Measurements from ENCODE around the gene LCT. TPM values are rescaled to one million over a fixed set of nuclear protein-coding genes. Genes with fewer than 3 reads are reported as not detected.

LCT gene
- total and polyA plus RNA-seq, 8 donors: 0.07 to 0.24 (median 0.15) TPM

DNA sequence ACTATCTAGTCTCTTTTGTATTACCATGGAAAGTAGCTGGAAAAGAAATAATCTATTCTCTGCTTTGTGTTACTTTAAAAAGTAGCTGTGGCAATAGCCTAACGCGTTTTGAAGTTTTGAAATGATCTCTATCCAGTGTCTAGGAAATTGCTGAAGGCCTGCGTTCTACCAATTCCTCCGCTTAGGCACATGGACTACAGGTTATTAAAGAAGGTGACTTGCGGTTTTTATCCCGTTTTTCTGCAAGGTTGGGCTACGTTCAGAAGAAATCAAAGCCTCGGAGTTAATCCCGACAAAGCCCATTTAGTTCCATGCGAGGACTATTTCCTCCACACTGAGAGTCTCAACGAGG is 96.0 kb downstream of the LCT start:
- Histone ChIP-seq H3K4me3 (peak overlapping the region in 1 of 2 donors; percentile 78), H3K36me3 (no peaks in the 10 kb centered on the region), H3K9me3 (no peaks in the 10 kb centered on the region), H3K4me1 (peaks cover 12 to 32% of the 10 kb centered on the region in 2 donors), H3K27me3 (no peaks in the 10 kb centered on the region), H3K27ac (peak overlapping the region; percentile 97 to 100)
- no peak for ATAC-seq
- TF ChIP-seq, protein P1, sequence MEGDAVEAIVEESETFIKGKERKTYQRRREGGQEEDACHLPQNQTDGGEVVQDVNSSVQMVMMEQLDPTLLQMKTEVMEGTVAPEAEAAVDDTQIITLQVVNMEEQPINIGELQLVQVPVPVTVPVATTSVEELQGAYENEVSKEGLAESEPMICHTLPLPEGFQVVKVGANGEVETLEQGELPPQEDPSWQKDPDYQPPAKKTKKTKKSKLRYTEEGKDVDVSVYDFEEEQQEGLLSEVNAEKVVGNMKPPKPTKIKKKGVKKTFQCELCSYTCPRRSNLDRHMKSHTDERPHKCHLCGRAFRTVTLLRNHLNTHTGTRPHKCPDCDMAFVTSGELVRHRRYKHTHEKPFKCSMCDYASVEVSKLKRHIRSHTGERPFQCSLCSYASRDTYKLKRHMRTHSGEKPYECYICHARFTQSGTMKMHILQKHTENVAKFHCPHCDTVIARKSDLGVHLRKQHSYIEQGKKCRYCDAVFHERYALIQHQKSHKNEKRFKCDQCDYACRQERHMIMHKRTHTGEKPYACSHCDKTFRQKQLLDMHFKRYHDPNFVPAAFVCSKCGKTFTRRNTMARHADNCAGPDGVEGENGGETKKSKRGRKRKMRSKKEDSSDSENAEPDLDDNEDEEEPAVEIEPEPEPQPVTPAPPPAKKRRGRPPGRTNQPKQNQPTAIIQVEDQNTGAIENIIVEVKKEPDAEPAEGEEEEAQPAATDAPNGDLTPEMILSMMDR (IDR thresholded peaks at IDR 0.05): no peak
- intact Hi-C loops (cut with DNase I): no loop called here
- DNase-seq: no peak

DNA sequence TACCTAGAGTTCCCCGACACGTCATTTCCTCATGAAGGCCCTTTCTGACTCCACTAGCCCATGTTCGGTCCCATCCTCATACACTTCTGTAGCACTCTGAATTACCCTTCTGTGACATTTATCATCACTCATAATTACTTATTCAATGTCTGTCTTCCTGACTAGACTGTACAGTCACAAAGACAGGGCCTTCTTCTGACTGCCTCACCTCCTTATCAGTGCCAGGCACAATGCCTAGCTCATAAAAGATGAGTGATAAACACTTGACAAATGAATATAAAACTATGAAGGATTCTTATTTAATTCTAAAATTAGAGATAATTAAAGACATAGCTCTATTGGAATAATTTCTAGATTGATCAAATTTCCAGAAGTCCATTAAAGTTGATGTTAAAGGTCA is 96.8 kb downstream of the LCT start:
- TF ChIP-seq, protein P1 (IDR thresholded peaks at IDR 0.05): no peak

More for the DNA sequence above, 96.8 kb downstream of the LCT start:
- H3K27me3 ChIP-seq: no peaks in the 10 kb centered on the region
- H3K4me3 ChIP-seq: no peak overlapping the region
- no peaks in the 10 kb centered on the region for H3K36me3 ChIP-seq
- peaks cover 12 to 24% of the 10 kb centered on the region in 2 donors for H3K4me1 ChIP-seq
- ATAC-seq (no peak), DNase-seq (no peak)
- H3K27ac ChIP-seq: no peak overlapping the region
- H3K9me3 ChIP-seq: no peaks in the 10 kb centered on the region
- intact Hi-C loops (cut with DNase I): no loop called here

Other genes with a start within 250 kb of the LCT start
- gene UBXN4, start 95.3 kb downstream of the LCT start, total RNA-seq: 100 to 1,000 TPM in 1 of 2 donors, 10 to 100 TPM in 1; 88.8 to 114 TPM
- 100 to 1,000 TPM; 129 to 153 (median 143) TPM for gene UBXN4, start 95.3 kb downstream of the LCT start, polyA plus RNA-seq (ENCODE audit: insufficient read length in 6 of 6)
- gene MCM6, start 39.3 kb upstream of the LCT start, total RNA-seq: 10 to 100 TPM; 21.1 to 32.9 TPM
- 10 to 100 TPM; 45.9 to 60.8 (median 53.4) TPM for gene MCM6, start 39.3 kb upstream of the LCT start, polyA plus RNA-seq (ENCODE audit: insufficient read length in 6 of 6)
- 10 to 100 TPM; 46.9 to 56.0 TPM for gene DARS1, start 148.4 kb upstream of the LCT start, total RNA-seq
- gene DARS1, start 148.4 kb upstream of the LCT start, polyA plus RNA-seq (ENCODE audit: insufficient read length in 6 of 6): 100 to 1,000 TPM; 118 to 165 (median 141) TPM

All from left lung (tissue), 10 donors.